22Rv1 (cell line): Measurements from ENCODE around the gene SURF6.

Source experiments
- CTCF ChIP-seq: fragments of 450-650 bp; IDR thresholded peaks from 2 replicates; pipeline ENCODE4 v1.5.1; 2017; ENCODE audit warnings: mild to moderate bottlenecking
- ZFX ChIP-seq: fragments of 450-650 bp; IDR thresholded peaks from 2 replicates; pipeline ENCODE4 v1.6.1; 2017; ENCODE audit warnings: antibody characterized with exemption, borderline replicate concordance

- TF ChIP-seq CTCF: no peak
- no peak for TF ChIP-seq ZFX
Observed at GRCh38 chr9:133341369-133342068, 5.5 kb upstream of the SURF6 start.
